Right atrium auricular region (tissue), 2 donors: ENCODE data around the gene C1QTNF6. TPM values are rescaled to one million over a fixed set of nuclear protein-coding genes. Genes with fewer than 3 reads are reported as not detected.

ENCODE experiments used
- DNase-seq: peaks from one replicate; pipeline ENCODE4 v3.0.0-alpha.2; 2019; ENCODE audit warnings: low spot score
- H3K27ac ChIP-seq, 2 donors: fragments of 200-600 bp; sonication (generic); 1 replicate in 1 of 2; 2 replicates in 1 of 2; pipeline ENCODE4 v1.5.1; 2016 to 2019
- H3K27me3 ChIP-seq, 2 donors: fragments of 200-600 bp; sonication (generic); one replicate each; pipeline versions ENCODE4 v1.5.1 to v1.6.0; 2017 to 2019
- H3K36me3 ChIP-seq: fragments of 200-600 bp; sonication (generic); one replicate; pipeline ENCODE4 v1.5.1; 2016
- H3K4me1 ChIP-seq, 2 donors: fragments of 200-600 bp; sonication (generic); one replicate each; pipeline versions ENCODE4 v1.5.1 to v1.6.0; 2017 to 2019
- H3K4me3 ChIP-seq, 2 donors: fragments of 200-600 bp; sonication (generic); 1 replicate in 1 of 2; 2 replicates in 1 of 2; pipeline ENCODE4 v1.5.1; 2017 to 2019; ENCODE audit warnings: mild to moderate bottlenecking in 1 of 2, moderate library complexity in 1 of 2
- H3K9me3 ChIP-seq, 2 donors: fragments of 200-600 bp; sonication (generic); one replicate each; pipeline ENCODE4 v1.5.1; 2019
- CTCF ChIP-seq, 2 donors: fragments of 200-600 bp; sonication (generic); IDR thresholded peaks; one replicate each; pipeline ENCODE4 v1.5.1; 2019; ENCODE audit warnings: antibody characterized with exemption in 2 of 2
- total RNA-seq, 2 donors: library from RNA; depleted of rRNA; stranded (reverse); fragments of >200 nt; gene quantifications; one replicate each; pipeline ENCODE4 v1.1.0, GENCODE V29; 2016

The C1QTNF6 gene
- total RNA-seq, 2 donors from 2014 or later: 1.6 to 2.2 TPM

- Histone ChIP-seq H3K27ac (no peak overlapping the region), H3K4me1 (peaks cover 0 to 5% of the 10 kb centered on the region in 2 donors), H3K4me3 (no peak overlapping the region), H3K9me3 (no peaks in the 10 kb centered on the region), H3K36me3 (no peaks in the 10 kb centered on the region), H3K27me3 (no peaks in the 10 kb centered on the region)
- TF ChIP-seq CTCF (IDR thresholded peaks at IDR 0.05): no peak
- no peak for DNase-seq
Measured at GRCh38 chr22:37210041-37210803, 22.2 kb upstream of the C1QTNF6 start.

DNA sequence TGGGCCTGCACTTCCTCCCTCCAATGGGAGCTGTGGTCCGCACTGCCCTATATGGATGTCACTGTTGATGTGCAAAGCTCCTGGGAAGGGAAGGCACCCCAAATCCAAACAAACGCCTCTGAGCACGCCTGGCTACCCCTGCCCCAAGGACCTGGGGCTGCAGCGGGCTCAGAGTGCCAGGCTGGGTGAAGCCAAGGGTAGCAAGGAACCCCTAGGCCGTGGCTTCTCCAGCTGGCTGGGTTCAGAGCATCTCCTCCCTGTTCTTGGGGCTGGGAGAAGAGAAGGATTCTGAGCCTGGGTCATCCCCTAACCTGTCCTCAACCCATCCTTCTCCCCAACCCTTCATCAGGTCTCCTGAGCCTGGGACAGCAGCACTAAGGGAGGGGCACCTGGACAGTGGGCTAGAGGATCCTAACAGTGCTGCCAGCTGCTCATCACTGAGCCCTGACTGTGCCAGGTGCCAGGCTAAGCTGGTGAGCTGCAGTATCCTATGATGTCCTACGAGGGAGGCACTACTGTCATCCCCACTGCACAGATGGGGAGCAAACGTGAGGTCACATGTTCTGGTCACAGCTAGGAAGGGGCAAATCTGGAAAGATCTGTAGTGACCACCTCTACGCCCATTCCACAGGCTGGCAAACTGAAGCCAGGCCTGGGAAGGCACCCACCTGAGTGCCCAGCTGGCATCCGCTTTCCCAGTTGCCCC lies 21.2 kb upstream of the C1QTNF6 start:
- no peak for DNase-seq
- Histone ChIP-seq H3K9me3 (no peaks in the 10 kb centered on the region), H3K4me3 (no peak overlapping the region), H3K4me1 (peaks cover 0 to 5% of the 10 kb centered on the region in 2 donors), H3K27me3 (no peaks in the 10 kb centered on the region), H3K27ac (no peak overlapping the region), H3K36me3 (no peaks in the 10 kb centered on the region)
- TF ChIP-seq CTCF (IDR thresholded peaks at IDR 0.05): no peak

DNA sequence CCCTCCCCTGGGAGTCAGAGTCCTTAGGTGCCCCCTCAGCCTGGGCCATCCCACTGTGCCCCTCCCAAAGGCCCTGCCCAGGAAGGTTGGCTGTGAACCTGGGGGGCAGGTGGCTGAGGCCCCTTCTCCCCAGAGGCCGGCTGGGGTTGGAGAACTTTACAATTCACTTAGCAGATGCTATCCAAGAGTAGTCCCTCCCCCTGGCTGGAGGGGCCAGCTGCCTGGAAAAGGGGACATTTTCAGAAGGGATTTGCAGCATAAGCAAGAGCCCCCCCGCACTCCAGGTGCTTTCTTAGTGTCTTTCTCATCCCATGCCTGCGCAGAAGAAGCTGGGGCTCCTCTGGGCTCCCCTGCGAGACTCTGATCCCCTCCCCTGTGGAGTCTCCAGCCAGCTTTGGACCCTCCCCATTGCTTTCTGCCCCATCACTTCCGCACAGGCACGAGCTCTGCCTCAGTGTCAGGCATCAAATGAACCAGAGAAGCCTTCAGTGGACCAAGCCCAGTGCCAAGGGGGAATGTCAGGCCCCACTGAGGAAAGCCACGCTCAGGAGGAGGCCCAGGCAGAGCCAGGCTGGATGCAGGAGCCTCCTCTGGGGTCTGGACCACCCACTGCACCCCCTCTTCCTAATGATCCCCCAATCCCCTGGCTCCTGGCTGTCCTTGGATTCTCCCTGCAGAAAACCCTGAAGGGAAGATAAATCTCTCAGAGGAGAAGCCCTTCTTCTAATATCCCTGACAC lies 20.5 kb upstream of the C1QTNF6 start:
- Histone ChIP-seq H3K36me3 (no peaks in the 10 kb centered on the region), H3K27ac (no peak overlapping the region), H3K4me3 (no peak overlapping the region), H3K27me3 (no peaks in the 10 kb centered on the region), H3K9me3 (no peaks in the 10 kb centered on the region), H3K4me1 (peaks cover 0 to 5% of the 10 kb centered on the region in 2 donors)
- DNase-seq: no peak
- TF ChIP-seq CTCF (IDR thresholded peaks at IDR 0.05): no peak

- Histone ChIP-seq H3K4me1 (peaks cover 0 to 5% of the 10 kb centered on the region in 2 donors), H3K27me3 (no peaks in the 10 kb centered on the region)
Measured at GRCh38 chr22:37207981-37208380, 19.9 kb upstream of the C1QTNF6 start.

More at GRCh38 chr22:37207981-37208380, 19.9 kb upstream of the C1QTNF6 start:
- no peaks in the 10 kb centered on the region for H3K9me3 ChIP-seq
- no peak overlapping the region for H3K4me3 ChIP-seq
- TF ChIP-seq CTCF (IDR thresholded peaks at IDR 0.05): no peak
- H3K36me3 ChIP-seq: no peaks in the 10 kb centered on the region
- DNase-seq: no peak
- H3K27ac ChIP-seq: no peak overlapping the region
